Astrocyte (in vitro differentiated cells and primary cell): ENCODE results near the gene OR13J1. TPM values are rescaled to one million over a fixed set of nuclear protein-coding genes. Genes with fewer than 3 reads are reported as not detected.

Source experiments
- DNase-seq: peaks from one replicate; pipeline ENCODE4 v3.0.0-alpha.2; 2010; ENCODE audit warnings: low read depth
- FAIRE-seq: peaks from 2 replicates; lab custom pipeline; 2011; peaks lifted over from hg19 to GRCh38; lab: Jason Lieb, UNC
- H2AFZ ChIP-seq: 2 replicates; pipeline ENCODE4 v1.6.0; 2012; ENCODE audit warnings: low read depth, low read length, inconsistent platforms
- H3K27ac ChIP-seq: 2 replicates; pipeline ENCODE4 v1.5.1; 2011; ENCODE audit warnings: low read depth, low read length, inconsistent platforms
- H3K27me3 ChIP-seq: 2 replicates; pipeline ENCODE4 v1.6.0; 2011; ENCODE audit warnings: low read length, inconsistent platforms; ENCODE audit not compliant: insufficient read depth
- H3K36me3 ChIP-seq: 2 replicates; pipeline ENCODE4 v1.5.1; 2011; ENCODE audit warnings: low read length, inconsistent platforms; ENCODE audit not compliant: insufficient read depth
- H3K4me1 ChIP-seq: 2 replicates; pipeline ENCODE4 v1.5.1; 2011; ENCODE audit warnings: low read length, inconsistent platforms; ENCODE audit not compliant: insufficient read depth
- H3K4me2 ChIP-seq: 2 replicates; pipeline ENCODE4 v1.6.0; 2012; ENCODE audit warnings: low read length, inconsistent platforms
- H3K4me3 ChIP-seq: 2 replicates; pipeline ENCODE4 v1.5.1; 2011; ENCODE audit warnings: low read depth, mild to moderate bottlenecking, low read length, inconsistent platforms; ENCODE audit not compliant: insufficient read depth
- H3K79me2 ChIP-seq: 2 replicates; pipeline ENCODE4 v1.6.0; 2012; ENCODE audit warnings: mild to moderate bottlenecking, low read length, inconsistent platforms; ENCODE audit not compliant: insufficient read depth
- H3K9ac ChIP-seq: 2 replicates; pipeline ENCODE4 v1.6.0; 2012; ENCODE audit warnings: mild to moderate bottlenecking, low read length, inconsistent platforms
- H3K9me3 ChIP-seq: 2 replicates; pipeline ENCODE4 v1.5.1; 2012; ENCODE audit warnings: low read depth, mild to moderate bottlenecking, low read length, inconsistent platforms; ENCODE audit not compliant: insufficient read depth
- H4K20me1 ChIP-seq: 2 replicates; pipeline ENCODE4 v1.6.0; 2012; ENCODE audit warnings: low read length, inconsistent platforms; ENCODE audit not compliant: insufficient read depth
- H3K27ac Mint-ChIP-seq: one replicate; pipeline ENCODE4 v1.8.0; 2021; ENCODE audit warnings: mild to moderate bottlenecking, mixed read lengths; ENCODE audit not compliant: unreplicated experiment
- H3K27me3 Mint-ChIP-seq: one replicate; pipeline ENCODE4 v1.8.0; 2021; ENCODE audit warnings: low read depth, mixed read lengths; ENCODE audit not compliant: unreplicated experiment
- H3K36me3 Mint-ChIP-seq: one replicate; pipeline ENCODE4 v1.8.0; 2021; ENCODE audit warnings: low read depth, mixed read lengths; ENCODE audit not compliant: unreplicated experiment
- H3K4me1 Mint-ChIP-seq: one replicate; pipeline ENCODE4 v1.8.0; 2021; ENCODE audit warnings: low read depth, mixed read lengths; ENCODE audit not compliant: unreplicated experiment
- H3K4me3 Mint-ChIP-seq: one replicate; pipeline ENCODE4 v1.8.0; 2021; ENCODE audit warnings: mild to moderate bottlenecking, moderate library complexity, mixed read lengths; ENCODE audit not compliant: unreplicated experiment
- H3K9me3 Mint-ChIP-seq: one replicate; pipeline ENCODE4 v1.8.0; 2021; ENCODE audit warnings: mild to moderate bottlenecking, mixed read lengths; ENCODE audit not compliant: unreplicated experiment
- CTCF ChIP-seq: IDR thresholded peaks from 2 replicates; pipeline ENCODE4 v1.5.1; 2011; ENCODE audit warnings: low read depth, mild to moderate bottlenecking, inconsistent platforms, low read length, moderate library complexity; ENCODE audit not compliant: insufficient read depth
- EZH2 ChIP-seq: IDR thresholded peaks from 2 replicates; pipeline ENCODE4 v1.6.1; 2012; ENCODE audit warnings: mild to moderate bottlenecking, low read length, inconsistent platforms; ENCODE audit not compliant: insufficient read depth
- total RNA-seq: library from RNA; stranded (reverse); gene quantifications from 2 replicates; pipeline ENCODE4 v1.2.1, GENCODE V29; 2021

The OR13J1 gene
- total RNA-seq, 1 donor from 2014 or later = not detected

GRCh38 chr9:35841645-35841900 is 28.6 kb downstream of the OR13J1 start:
- no peak overlapping the region for H3K9ac ChIP-seq
- no peaks in the 10 kb centered on the region for H3K27me3 ChIP-seq
- H3K4me2 ChIP-seq = no peak overlapping the region
- no peaks in the 10 kb centered on the region for H4K20me1 ChIP-seq
- DNase-seq = no peak
- H3K4me1 Mint-ChIP-seq = peaks cover 12% of the 10 kb centered on the region
- peaks cover 19% of the 10 kb centered on the region for H3K4me1 ChIP-seq
- no peaks in the 10 kb centered on the region for H3K79me2 ChIP-seq
- no peak for TF ChIP-seq CTCF
- no peak for TF ChIP-seq EZH2
- H3K9me3 Mint-ChIP-seq = peaks cover 6% of the 10 kb centered on the region
- H3K36me3 ChIP-seq = no peaks in the 10 kb centered on the region
- H3K9me3 ChIP-seq = no peaks in the 10 kb centered on the region
- H3K27ac ChIP-seq = no peak overlapping the region
- no peak overlapping the region for H3K4me3 ChIP-seq
- no peak overlapping the region for H2AFZ ChIP-seq
- H3K27ac Mint-ChIP-seq = no peak overlapping the region
- H3K27me3 Mint-ChIP-seq = peaks cover 37% of the 10 kb centered on the region
- no peak overlapping the region for H3K4me3 Mint-ChIP-seq
- H3K36me3 Mint-ChIP-seq = peaks cover 13% of the 10 kb centered on the region
- no peak for FAIRE-seq

- H3K27ac Mint-ChIP-seq = no peak overlapping the region
- peaks cover 35% of the 10 kb centered on the region for H3K27me3 Mint-ChIP-seq
- H3K79me2 ChIP-seq = no peaks in the 10 kb centered on the region
- peaks cover 12% of the 10 kb centered on the region for H3K4me1 Mint-ChIP-seq
- DNase-seq (no peak), FAIRE-seq (no peak)
- H3K4me2 ChIP-seq = no peak overlapping the region
- H3K27me3 ChIP-seq = no peaks in the 10 kb centered on the region
- no peak overlapping the region for H3K4me3 ChIP-seq
- no peaks in the 10 kb centered on the region for H4K20me1 ChIP-seq
- H2AFZ ChIP-seq = no peak overlapping the region
- peaks cover 6% of the 10 kb centered on the region for H3K9me3 Mint-ChIP-seq
- H3K36me3 Mint-ChIP-seq = peaks cover 13% of the 10 kb centered on the region
- TF ChIP-seq EZH2 (no peak), CTCF (no peak)
- H3K9me3 ChIP-seq = no peaks in the 10 kb centered on the region
- H3K9ac ChIP-seq = no peak overlapping the region
- no peak overlapping the region for H3K27ac ChIP-seq
- H3K36me3 ChIP-seq = no peaks in the 10 kb centered on the region
- peaks cover 19% of the 10 kb centered on the region for H3K4me1 ChIP-seq
- H3K4me3 Mint-ChIP-seq = no peak overlapping the region
These were observed 29.1 kb downstream of the OR13J1 start for GRCh38 chr9:35840881-35841644.

- Histone ChIP-seq H3K27me3 (no peaks in the 10 kb centered on the region), H4K20me1 (no peaks in the 10 kb centered on the region), H3K4me2 (no peak overlapping the region), H3K36me3 (no peaks in the 10 kb centered on the region), H3K4me1 (peaks cover 9% of the 10 kb centered on the region), H2AFZ (no peak overlapping the region), H3K9ac (no peak overlapping the region), H3K9me3 (no peaks in the 10 kb centered on the region), H3K27ac (no peak overlapping the region), H3K79me2 (no peaks in the 10 kb centered on the region), H3K4me3 (no peak overlapping the region)
- Mint-ChIP-seq H3K4me3 (no peak overlapping the region), H3K27me3 (peaks cover 31% of the 10 kb centered on the region), H3K27ac (no peak overlapping the region), H3K36me3 (peaks cover 13% of the 10 kb centered on the region), H3K4me1 (peaks cover 11% of the 10 kb centered on the region), H3K9me3 (peaks cover 8% of the 10 kb centered on the region)
- TF ChIP-seq CTCF = no peak
- TF ChIP-seq EZH2 = no peak
- no peak for FAIRE-seq
- no peak for DNase-seq
These were observed 30.3 kb downstream of the OR13J1 start for GRCh38 chr9:35839926-35840325.
